Measurements from ENCODE around the gene PIGU.
"Not testable (repeated sequence)": the region's sequence is repeated elsewhere in the genome, so short reads cannot be mapped to it uniquely, and the experiment has no call there.

The PIGU gene

DNA sequence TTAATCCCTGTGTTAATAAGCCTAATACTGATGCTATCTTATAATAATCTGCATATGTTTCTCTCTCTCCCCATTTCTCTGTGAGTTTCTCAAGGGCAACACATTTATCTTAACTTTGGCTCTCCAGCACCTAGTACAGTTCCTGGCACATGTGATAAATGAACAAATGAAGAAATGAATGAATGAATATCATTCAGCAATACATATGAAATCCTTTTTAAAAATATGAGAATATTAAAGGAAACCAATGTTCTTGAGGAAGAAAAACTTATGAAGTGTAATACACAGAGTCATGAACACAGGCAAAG, 55.9 kb downstream of the PIGU start:
- DNase-seq, result no peak

DNA sequence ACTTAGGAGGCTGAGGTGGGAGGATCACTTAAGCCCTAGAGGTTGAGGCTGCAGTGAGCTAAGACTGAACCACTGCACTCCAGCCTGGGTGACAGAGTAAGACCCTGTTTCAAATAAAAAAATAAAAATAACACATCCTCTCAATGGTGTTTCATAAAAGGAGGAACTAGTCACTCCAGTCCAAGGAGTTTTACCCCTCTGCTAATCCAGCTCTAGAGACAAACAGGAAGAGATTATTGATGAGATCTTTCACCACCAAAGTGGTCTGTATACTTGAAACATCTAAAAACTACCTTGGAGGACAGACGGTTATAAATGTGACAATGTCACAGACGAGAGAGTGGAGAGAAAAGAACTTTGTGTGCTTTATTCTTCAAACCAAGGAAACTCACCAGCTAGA, 58.2 kb downstream of the PIGU start:
- DNase-seq, result no peak

DNA sequence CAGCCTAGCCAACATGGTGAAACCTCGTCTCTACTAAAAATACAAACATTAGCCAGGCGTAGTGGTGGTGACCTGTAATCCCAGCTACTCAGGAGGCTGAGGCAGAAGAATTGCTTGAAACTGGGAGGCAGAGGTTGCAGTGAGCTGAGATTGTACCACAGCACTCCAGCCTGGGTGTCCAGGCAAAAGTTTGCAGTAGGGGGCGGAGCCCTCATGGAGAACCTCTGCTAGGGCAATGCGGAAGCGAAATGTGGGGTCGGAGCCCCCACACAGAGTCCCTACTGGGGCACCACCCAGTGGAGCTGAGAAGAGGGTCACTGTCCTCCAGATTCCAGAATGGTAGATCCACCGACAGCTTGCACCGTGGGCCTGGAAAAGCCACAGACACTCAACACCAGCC, 60.0 kb downstream of the PIGU start:
- not testable (repeated sequence) for DNase-seq

- no peak for DNase-seq
These were observed 61.4 kb downstream of the PIGU start for GRCh38 chr20:34615477-34615876.

- not testable (repeated sequence) for DNase-seq
These were observed 64.9 kb downstream of the PIGU start for GRCh38 chr20:34611976-34612375.

- no peak for DNase-seq
These were observed 69.8 kb downstream of the PIGU start for GRCh38 chr20:34607066-34607465.

DNA sequence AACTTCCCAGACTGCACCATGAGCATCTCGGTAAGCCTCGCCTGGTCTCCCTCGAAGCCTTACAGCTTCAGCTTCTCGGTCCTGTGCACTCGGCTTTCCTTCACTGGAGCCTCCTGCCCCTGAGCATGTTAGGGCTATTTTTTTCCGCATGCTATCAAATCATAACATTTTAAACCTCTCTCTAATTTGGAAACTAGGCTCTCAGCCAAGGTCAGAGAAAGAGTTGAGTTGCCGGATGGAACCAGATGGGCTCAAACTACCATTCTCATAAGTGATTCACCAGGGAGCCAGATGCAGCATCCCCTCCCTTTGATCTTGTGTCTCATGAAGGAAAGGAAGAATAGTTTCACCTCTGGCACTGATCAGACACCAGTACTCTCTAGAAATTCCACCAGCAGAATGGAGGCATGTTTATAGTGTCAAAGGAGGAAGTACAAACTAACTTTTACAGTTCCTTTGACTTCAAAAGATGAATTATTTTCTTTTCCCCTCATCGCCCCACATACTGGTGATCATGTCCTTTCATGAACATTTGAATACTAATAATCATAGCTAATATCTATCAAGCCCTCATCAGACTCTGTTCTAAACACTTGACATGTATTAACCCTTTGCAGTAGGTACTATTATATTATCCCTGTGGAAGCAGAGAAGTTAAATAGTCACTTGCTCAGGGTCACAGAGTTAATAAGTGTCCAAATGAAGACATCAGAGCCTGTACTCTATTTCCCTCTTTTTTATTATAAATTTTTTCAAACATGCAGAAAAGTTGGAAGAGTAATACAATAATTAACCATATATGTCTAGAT, 71.7 kb downstream of the PIGU start:
- no peak for DNase-seq

GRCh38 chr20:34600892-34601653, 75.8 kb downstream of the PIGU start:
- no peak for DNase-seq

DNA sequence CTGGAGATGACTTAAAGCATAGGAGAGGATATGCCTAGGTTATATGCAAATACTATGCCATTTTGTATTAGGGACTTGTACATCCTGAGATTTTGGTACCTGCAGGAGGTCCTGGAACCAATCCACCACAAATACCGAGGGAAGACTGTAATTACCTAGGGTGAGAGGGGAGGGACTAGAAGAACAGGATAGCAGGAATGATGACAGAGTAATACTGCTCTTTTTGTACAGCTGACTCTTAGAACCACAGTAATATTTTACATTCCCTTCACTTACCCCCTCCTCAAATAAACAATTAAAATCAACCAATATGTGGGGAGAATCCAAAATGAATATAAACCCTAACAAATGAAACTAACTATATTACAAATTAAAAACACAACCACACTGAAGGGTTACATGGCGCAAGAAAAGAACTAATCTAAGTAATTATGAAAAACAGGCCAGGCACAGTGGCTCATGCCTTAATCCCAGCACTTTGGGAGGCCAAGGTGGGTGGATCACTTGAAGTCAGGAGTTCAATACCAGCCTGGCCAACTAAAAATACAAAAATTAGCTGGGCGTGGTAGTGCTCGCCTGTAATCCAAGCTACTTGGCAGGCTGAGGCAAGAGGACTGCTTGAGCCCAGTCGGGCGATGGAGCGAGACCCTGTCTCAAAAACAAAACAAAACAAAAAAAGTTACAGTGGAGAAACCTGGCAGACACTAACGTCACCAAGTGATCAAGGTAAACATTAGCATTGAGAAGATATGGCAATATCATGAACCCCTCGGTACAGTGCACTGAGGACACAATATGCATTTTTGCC, 81.3 kb downstream of the PIGU start:
- DNase-seq, result no peak

DNA sequence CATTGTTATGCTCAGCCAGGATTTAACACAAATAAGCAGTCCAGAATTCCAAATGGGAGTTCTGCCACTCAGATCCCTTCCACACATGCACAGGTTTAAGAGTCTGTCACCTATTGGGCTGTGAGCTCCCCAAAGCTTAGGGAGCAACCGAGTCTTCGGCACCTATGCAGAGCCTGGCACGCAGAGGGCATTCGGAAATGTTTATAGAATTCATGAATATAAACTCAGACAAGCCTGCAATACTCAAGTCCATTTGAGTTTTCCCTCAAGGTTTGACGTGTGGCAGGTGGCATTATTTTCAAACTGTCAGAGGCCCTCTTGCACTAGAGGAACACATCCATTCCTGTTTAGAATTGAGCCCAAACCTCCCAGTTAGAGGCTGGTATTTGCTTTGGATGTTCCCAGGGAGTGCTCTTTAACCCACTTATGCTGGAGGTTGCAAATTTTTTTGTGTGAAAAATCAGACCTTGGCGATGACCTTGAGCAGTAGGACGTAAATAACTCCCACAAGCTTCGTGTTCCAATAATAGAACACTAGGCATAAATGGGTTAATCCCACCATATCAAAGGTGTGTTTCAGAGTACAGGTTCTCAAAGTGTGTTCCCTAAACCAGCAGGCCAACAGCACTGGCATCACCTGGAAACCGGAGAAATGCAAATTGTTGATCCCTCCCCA, 90.3 kb downstream of the PIGU start:
- DNase-seq, result no peak

DNA sequence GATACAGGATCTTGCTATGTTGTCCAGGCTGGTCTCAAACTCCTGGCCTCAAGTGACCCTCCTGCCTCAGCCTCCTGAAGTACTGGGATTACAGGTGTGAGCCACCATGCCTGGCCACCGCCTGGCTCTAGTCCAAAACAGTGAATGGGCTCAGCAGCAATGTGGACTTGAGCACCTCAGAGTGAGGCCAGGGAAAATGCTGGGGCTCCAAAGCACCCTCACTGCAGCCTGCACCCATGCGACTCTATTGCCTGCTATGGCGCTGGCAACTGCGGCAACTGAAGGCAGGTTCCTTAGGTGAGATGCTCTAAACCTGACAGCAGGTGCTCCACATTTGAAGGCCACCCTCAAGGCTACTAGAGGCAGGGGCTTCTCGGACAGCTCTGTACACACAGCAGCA, 91.9 kb downstream of the PIGU start:
- no peak for DNase-seq

- no peak for DNase-seq
These were observed 93.3 kb downstream of the PIGU start for GRCh38 chr20:34583544-34583943.

GRCh38 chr20:34582911-34583310, 94.0 kb downstream of the PIGU start:
- no peak for DNase-seq

GRCh38 chr20:34582221-34582620, 94.7 kb downstream of the PIGU start:
- no peak for DNase-seq

DNA sequence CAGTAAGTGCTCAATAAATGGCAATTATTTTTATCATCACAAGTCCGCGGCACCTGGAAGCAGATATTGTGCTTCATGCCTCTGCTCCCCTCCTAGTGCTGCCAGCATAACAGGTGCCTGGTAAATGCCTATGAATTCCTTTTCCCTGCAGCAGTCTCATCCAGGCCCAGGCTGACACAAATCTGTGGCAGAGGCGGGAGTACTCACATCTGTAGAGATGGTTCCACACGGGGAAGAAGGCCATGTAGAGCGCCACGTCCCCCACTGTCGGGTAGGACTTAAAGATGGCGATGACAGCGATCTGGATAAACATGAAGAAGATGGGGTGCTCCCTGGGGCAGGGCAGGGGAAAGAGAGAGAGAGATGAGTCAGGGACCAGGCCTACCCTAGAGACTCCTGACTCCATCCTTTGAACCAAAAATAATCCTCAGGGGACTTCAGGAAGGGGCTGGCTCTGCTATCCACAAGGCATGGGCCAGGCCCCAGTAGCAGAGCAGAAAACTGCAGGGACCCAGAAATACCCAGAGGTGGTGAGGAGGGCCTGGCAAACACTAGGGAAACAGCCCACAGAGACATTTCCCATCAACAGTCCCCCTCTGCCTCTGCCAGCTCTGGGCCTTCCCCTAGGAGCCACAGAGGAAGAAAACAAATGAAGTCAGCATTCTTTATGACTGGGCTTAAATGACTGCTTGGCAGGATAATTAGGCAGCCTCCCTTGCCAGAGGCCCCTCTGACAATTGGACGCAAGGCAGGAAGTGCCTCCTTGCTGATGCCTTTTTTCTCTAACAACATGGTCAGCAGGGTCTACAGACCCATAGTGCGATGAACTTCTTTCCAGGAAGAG, 95.3 kb downstream of the PIGU start:
- DNase-seq, result peak; percentile 59

- peak; percentile 54 for DNase-seq
These were observed 96.6 kb downstream of the PIGU start for GRCh38 chr20:34579979-34580940.

- peak; percentile 65 for DNase-seq
These were observed 97.5 kb downstream of the PIGU start for GRCh38 chr20:34579191-34579978.

- DNase-seq, result no peak
These were observed 98.4 kb downstream of the PIGU start for GRCh38 chr20:34578521-34578920.

DNA sequence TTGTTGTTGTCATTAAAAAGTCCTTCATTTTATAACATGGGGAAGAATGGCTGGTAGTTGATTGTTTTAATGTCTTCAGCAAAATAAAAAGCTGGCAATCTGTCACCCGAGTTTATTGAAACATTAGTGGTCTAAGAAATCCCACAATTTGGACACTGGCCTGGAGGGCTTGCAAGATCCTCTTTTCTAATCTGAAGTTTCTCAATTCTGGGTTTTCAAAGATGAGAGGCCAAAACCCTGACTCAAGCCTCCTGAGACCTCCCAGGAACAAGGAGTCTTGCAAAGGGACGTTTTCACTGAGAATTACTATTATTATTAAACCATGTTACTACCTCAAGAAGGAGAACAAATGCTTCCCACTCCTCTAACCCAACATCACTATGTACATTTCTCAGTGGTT, 98.9 kb downstream of the PIGU start:
- DNase-seq, result peak; percentile 97

- DNase-seq, result peak; percentile 20
These were observed 99.8 kb downstream of the PIGU start for GRCh38 chr20:34577061-34577460.
